VCaP (cell line): ENCODE results near the gene SOSTDC1.

Experiments
- H3K27ac ChIP-seq: fragments of 450-650 bp; 2 replicates; pipeline ENCODE4 v1.5.1; 2017
- TF ChIP-seq, protein P1 (sequence below): fragments of 450-650 bp; conservative IDR thresholded peaks from 2 replicates; pipeline ENCODE4 v1.5.1; 2017; ENCODE audit warnings: mild to moderate bottlenecking, moderate library complexity

The SOSTDC1 gene

DNA sequence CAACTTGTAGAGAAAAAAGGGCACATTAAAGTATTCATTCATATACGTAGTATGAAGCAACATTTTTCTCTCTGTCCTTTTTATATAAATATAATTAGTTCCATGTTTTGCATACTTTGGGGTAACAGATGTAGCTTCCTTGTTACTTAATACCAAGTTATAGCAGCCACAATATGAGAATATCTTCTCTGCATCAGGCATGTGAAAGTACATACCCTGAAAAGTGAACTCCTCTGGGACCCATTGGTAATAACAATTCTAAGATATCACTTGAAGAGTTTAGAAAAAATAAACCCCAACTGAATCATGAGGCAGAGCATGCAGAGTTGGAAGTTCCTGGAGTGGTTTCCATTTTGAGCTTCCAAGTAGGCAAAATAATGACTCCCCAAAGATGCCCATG lies 41.8 kb downstream of the SOSTDC1 start:
- TF ChIP-seq, protein P1, sequence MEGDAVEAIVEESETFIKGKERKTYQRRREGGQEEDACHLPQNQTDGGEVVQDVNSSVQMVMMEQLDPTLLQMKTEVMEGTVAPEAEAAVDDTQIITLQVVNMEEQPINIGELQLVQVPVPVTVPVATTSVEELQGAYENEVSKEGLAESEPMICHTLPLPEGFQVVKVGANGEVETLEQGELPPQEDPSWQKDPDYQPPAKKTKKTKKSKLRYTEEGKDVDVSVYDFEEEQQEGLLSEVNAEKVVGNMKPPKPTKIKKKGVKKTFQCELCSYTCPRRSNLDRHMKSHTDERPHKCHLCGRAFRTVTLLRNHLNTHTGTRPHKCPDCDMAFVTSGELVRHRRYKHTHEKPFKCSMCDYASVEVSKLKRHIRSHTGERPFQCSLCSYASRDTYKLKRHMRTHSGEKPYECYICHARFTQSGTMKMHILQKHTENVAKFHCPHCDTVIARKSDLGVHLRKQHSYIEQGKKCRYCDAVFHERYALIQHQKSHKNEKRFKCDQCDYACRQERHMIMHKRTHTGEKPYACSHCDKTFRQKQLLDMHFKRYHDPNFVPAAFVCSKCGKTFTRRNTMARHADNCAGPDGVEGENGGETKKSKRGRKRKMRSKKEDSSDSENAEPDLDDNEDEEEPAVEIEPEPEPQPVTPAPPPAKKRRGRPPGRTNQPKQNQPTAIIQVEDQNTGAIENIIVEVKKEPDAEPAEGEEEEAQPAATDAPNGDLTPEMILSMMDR: no peak

DNA sequence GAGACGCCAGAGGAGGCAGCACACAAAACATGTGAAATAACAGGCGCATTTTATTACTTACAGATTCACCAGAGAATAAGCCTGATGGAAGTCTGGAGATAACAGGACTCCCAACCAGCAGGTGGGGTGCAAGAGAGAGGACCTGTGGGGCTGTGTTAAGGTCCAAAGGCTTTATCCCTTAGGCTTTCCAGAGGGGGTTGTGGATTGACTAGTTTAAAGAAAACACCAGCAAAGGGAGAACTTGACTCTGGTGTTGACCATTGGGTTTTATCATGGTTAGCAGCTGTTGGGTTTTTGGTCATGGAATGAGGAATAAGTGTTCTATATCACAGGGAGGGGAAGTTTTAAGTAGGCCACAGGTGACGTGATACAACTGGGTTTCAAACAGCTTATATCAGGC lies 42.6 kb downstream of the SOSTDC1 start:
- H3K27ac ChIP-seq: no peak overlapping the region
- TF ChIP-seq, protein P1: no peak

More for the DNA sequence above, 41.8 kb downstream of the SOSTDC1 start:
- no peak overlapping the region for H3K27ac ChIP-seq

DNA sequence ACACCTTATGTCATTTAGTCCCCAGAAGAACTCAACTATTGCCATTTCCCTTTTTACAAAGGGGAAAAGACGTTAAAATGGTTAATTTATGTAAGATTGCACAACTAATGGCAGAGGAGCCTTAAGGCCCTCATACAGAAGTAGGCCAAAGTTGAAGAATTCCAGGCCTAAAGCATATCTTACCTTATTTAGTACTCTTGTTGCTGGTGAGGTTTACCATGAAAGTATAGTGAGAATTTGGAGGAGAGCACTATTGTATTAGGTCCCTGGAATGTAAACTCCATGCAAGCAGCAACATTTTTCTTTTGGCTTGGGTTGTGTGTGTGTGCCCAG lies 43.5 kb downstream of the SOSTDC1 start:
- TF ChIP-seq, protein P1: no peak
- peak overlapping the region; percentile 93 for H3K27ac ChIP-seq

DNA sequence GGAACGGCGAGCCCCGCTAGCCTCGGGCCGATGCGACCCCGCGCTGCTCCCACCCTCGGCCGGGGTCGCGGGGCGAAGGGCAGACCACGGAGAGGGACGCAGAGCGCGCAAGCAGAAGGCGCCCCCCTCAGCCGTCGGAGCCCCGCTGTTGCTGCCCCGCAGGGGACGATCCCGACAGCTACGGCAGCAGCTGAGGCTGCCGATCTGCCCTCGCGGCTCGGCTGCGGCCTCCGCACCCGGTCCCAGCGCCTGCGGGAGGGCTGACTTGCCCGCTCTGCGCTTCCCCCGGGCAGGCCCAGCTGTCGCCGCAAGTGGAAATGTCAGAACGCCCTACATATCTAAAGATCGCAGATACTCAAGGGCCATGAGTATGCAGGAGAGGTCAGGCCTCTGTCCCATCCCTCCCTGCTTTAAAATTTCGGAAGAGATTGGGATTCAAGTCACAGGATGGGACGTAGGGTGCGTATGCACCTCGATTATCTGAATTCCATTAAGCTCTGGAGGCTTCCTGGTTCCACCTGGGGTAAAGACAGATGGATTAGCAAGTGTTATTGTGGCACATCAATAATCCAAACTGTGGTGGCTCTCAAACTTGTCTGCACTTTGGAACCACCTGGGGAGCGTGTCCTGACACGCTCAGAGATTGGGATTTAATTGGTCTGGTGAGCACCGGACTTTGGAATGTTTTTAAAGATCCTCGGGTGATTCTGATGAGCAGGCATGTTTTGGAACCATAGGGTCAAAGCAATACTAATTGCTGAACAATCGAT lies 44.0 kb downstream of the SOSTDC1 start, which contains the start of gene CRPPA:
CRPPA (minus strand) TSS at position 206 of the 770 bp plus-strand sequence. CDS start 216 bp downstream, outside the sequence.
- peak within 1 kb of the TSS; percentile 93 for H3K27ac ChIP-seq
- TF ChIP-seq, protein P1: no peak

DNA sequence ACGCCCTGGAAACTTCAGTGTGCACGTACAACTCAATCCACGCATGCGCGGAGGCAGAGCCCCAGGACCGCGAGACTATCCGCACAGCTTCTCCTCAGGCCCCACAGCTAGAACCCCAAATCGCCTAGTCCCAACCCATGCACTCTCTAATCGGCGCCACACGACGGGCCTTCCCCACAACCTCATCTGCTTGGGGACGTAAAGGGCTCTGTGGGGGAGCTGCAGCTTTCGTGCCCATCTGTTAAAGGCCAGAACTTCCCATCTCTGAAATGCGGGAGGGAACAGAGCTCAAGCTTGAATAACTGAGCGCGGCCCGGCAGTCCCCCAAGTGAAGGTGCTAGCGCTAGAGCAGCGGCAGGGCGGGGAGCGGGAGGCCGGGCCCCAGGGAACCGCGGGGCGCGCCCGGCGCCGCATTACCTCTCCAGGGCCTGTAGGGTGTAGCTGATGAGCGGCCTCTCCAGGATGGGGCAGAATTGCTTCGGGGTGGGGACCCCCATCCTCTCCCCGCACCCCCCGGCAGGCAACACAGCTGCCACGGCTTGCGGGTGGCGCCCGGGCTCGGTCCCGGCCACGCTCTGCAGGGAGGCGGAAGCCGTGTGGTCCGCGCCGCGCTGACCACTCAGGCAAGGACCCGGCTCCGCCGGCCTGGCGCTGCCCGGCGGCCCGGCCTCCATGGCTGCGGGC lies 44.7 kb downstream of the SOSTDC1 start:
- TF ChIP-seq, protein P1: peak; percentile 29; the same call in 1 of the 2 replicates
- H3K27ac ChIP-seq: peak overlapping the region; percentile 93

DNA sequence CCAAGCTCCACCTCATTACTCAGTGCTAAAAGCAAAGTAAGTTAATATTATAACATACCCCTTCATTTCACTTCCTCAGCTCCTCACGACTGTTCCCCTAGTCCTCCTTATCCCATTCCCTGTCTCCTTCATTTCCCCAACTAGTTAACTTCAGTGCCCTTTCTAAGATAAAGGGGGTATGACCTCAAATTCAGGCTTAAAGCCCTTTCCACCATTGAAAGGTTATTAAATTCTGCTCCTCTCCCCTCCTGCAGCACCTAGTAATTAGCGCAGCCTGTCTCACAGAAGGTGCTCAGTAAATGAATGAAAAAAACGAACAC lies 45.2 kb downstream of the SOSTDC1 start:
- H3K27ac ChIP-seq: peak overlapping the region; percentile 93
- TF ChIP-seq, protein P1: no peak

DNA sequence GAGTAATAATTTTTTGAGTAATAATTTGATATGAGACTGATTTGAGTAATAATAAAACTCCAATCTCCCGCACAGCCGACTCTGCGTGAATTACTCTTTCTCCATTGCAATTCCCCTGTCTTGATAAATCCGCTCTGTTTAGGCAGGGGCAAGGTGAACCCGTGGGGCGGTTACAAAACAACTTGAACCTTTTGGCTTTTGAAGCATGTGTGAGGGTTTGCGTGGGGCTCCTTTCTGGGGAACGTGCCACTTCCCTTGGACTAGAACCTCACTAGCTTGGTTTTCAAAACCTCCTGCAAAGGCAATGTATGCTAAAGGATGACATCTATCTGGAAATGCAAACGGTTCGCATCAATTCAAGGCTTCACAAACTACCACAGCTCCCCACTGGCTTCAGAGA lies 45.7 kb downstream of the SOSTDC1 start:
- H3K27ac ChIP-seq: peak overlapping the region; percentile 93; the same call in 1 of the 2 replicates
- TF ChIP-seq, protein P1: no peak
